SIG-M5 treated with dmso at 0.1 percent for 504 hours (cell line): Measurements from ENCODE around the gene RGS19.
A peak's percentile ranks its signal among the peaks of the same experiment; 100 is the strongest.

Experiments used
- DNase-seq: peaks from one replicate; lab custom pipeline; 2025; ENCODE audit not compliant: unreplicated experiment; lab: John Stamatoyannopoulos, UW

The RGS19 gene

GRCh38 chr20:64049060-64049877, 30.0 kb downstream of the RGS19 start, which contains the start of gene SOX18:
SOX18 (minus strand) TSS chr20:64049639; CDS start chr20:64049516, 123 bp downstream.
- no peak for DNase-seq

- DNase-seq, result no peak
Observed at GRCh38 chr20:64048402-64049044, 30.8 kb downstream of the RGS19 start.

GRCh38 chr20:64047968-64048401, 31.3 kb downstream of the RGS19 start:
- DNase-seq, result no peak

GRCh38 chr20:64047046-64047389, 32.3 kb downstream of the RGS19 start:
- no peak for DNase-seq

- no peak for DNase-seq
Observed at GRCh38 chr20:64045346-64046011, 33.8 kb downstream of the RGS19 start.

- DNase-seq, result no peak
Observed at GRCh38 chr20:64044484-64045247, 34.7 kb downstream of the RGS19 start.

GRCh38 chr20:64043768-64044167, 35.5 kb downstream of the RGS19 start:
- DNase-seq, result no peak

- no peak for DNase-seq
Observed at GRCh38 chr20:64042054-64042781, 37.1 kb downstream of the RGS19 start.

GRCh38 chr20:64041781-64042053, 37.6 kb downstream of the RGS19 start:
- no peak for DNase-seq

GRCh38 chr20:64041040-64041780, 38.1 kb downstream of the RGS19 start:
- DNase-seq, result peak; percentile 30

- no peak for DNase-seq
Observed at GRCh38 chr20:64040231-64041039, 38.9 kb downstream of the RGS19 start.

- no peak for DNase-seq
Observed at GRCh38 chr20:64039293-64040160, 39.8 kb downstream of the RGS19 start.

GRCh38 chr20:64038565-64039292, 40.6 kb downstream of the RGS19 start:
- peak; percentile 71 for DNase-seq

- no peak for DNase-seq
Observed at GRCh38 chr20:64038224-64038564, 41.1 kb downstream of the RGS19 start.

GRCh38 chr20:64037498-64038213, 41.7 kb downstream of the RGS19 start:
- DNase-seq, result no peak

GRCh38 chr20:64037199-64037497, 42.2 kb downstream of the RGS19 start:
- no peak for DNase-seq
